B cell (primary cell): ENCODE measurements around the gene FCN2. TPM values are rescaled to one million over a fixed set of nuclear protein-coding genes. Genes with fewer than 3 reads are reported as not detected.

Experiments
- ATAC-seq: fragments of 200-7000 bp; cut with Tn5 transposase; one replicate; pipeline ENCODE4 v1.10.0; 2021; ENCODE audit warnings: low read depth, mild to moderate bottlenecking, moderate number of reproducible peaks, moderate library complexity
- CTCF ChIA-PET: fragments of 350-600 bp; sonication (Branson Sonifier 250); formaldehyde crosslinking; loops from one replicate; lab custom pipeline; 2021; ENCODE audit warnings: antibody characterized with exemption, inconsistent platforms; lab: Charles Lee
- POLR2A ChIA-PET: fragments of 350-600 bp; sonication (Branson Sonifier 250); formaldehyde crosslinking; loops from one replicate; lab custom pipeline; 2021; ENCODE audit warnings: antibody characterized with exemption; lab: Charles Lee
- DNase-seq: peaks from one replicate; pipeline ENCODE4 v3.0.0; 2013
- H2AFZ ChIP-seq: 2 replicates; pipeline ENCODE4 v1.6.1; 2012; ENCODE audit warnings: mild to moderate bottlenecking, low read depth, low read length; ENCODE audit not compliant: insufficient read depth, poor library complexity, severe bottlenecking
- H3K27ac ChIP-seq, 2 donors: 1 replicate in 1 of 2; 2 replicates in 1 of 2; pipeline ENCODE4 v1.5.1; 2012 to 2013; ENCODE audit warnings: low read length in 2 of 2, mild to moderate bottlenecking in 2 of 2, moderate library complexity in 1 of 2
- H3K27me3 ChIP-seq, 4 experiments: fragments of 200-600 bp in 1 of 4; sonication (generic) in 1 of 4; replicated peaks in 1 of 4; 1 replicate in 2 of 4; 2 replicates in 2 of 4; pipeline versions ENCODE4 v1.6.1 to v1.7.0; 2013 to 2016; ENCODE audit warnings: low read length in 3 of 4, mild to moderate bottlenecking in 2 of 4, mixed read lengths in 1 of 4, moderate library complexity in 1 of 4; ENCODE audit not compliant: insufficient read depth in 4 of 4, control insufficient read depth in 3 of 4; ENCODE audit errors: control extremely low read depth in 1 of 4
- H3K36me3 ChIP-seq, 2 experiments: replicated peaks in 1 of 2; 1 replicate in 1 of 2; 2 replicates in 1 of 2; pipeline versions ENCODE4 v1.6.1 to v1.7.1; 2013; ENCODE audit warnings: low read length in 1 of 2; ENCODE audit not compliant: insufficient read depth in 2 of 2, control insufficient read depth in 1 of 2; ENCODE audit errors: control extremely low read depth in 1 of 2, extremely low read depth in 1 of 2
- H3K4me1 ChIP-seq, 2 donors: fragments of 200-600 bp in 1 of 2; sonication (generic) in 1 of 2; 1 replicate in 1 of 2; 2 replicates in 1 of 2; pipeline versions ENCODE4 v1.5.1 to v1.6.1; 2013 to 2017; ENCODE audit warnings: low read length in 2 of 2; ENCODE audit not compliant: control insufficient read depth in 2 of 2, insufficient read depth in 2 of 2
- H3K4me2 ChIP-seq: replicated peaks from 2 replicates; pipeline ENCODE3; 2012; ENCODE audit warnings: mild to moderate bottlenecking, low read depth, low read length; ENCODE audit not compliant: poor library complexity, severe bottlenecking
- H3K4me3 ChIP-seq, 5 experiments: fragments of 200-600 bp in 1 of 5; sonication (generic) in 1 of 5; 1 replicate in 3 of 5; 2 replicates in 2 of 5; pipeline versions ENCODE4 v1.5.1 to v1.7.0; 2011 to 2016; ENCODE audit warnings: low read length in 4 of 5, mild to moderate bottlenecking in 4 of 5, low read depth in 2 of 5, control low read depth in 1 of 5, moderate library complexity in 1 of 5; ENCODE audit not compliant: insufficient read depth in 1 of 5; ENCODE audit errors: control extremely low read depth in 1 of 5, extremely low read depth in 1 of 5
- H3K79me2 ChIP-seq: fragments of 200-600 bp; sonication (generic); one replicate; pipeline ENCODE4 v1.6.0; 2016; ENCODE audit warnings: low read length; ENCODE audit not compliant: control insufficient read depth, insufficient read depth
- H3K9ac ChIP-seq: fragments of 200-600 bp; sonication (generic); 2 replicates; pipeline ENCODE4 v1.6.1; 2017; ENCODE audit warnings: mild to moderate bottlenecking, low read length, moderate library complexity
- H3K9me3 ChIP-seq, 3 donors: one replicate each; pipeline versions ENCODE4 v1.6.1 to v1.7.1; 2013; ENCODE audit warnings: low read length in 2 of 3; ENCODE audit not compliant: control insufficient read depth in 2 of 3, insufficient read depth in 1 of 3; ENCODE audit errors: control extremely low read depth in 1 of 3
- H4K20me1 ChIP-seq: 2 replicates; pipeline ENCODE4 v1.6.0; 2012; ENCODE audit warnings: mild to moderate bottlenecking, low read length; ENCODE audit not compliant: insufficient read depth, control insufficient read depth, poor library complexity, severe bottlenecking
- H3K27ac Mint-ChIP-seq: one replicate; pipeline ENCODE4 v1.8.0; 2021; ENCODE audit warnings: mixed read lengths
- H3K27me3 Mint-ChIP-seq: one replicate; pipeline ENCODE4 v1.8.0; 2021; ENCODE audit warnings: mixed read lengths
- H3K4me1 Mint-ChIP-seq: one replicate; pipeline ENCODE4 v1.8.0; 2021; ENCODE audit warnings: mixed read lengths
- H3K4me3 Mint-ChIP-seq: one replicate; pipeline ENCODE4 v1.8.0; 2021; ENCODE audit warnings: mixed read lengths
- H3K9me3 Mint-ChIP-seq: one replicate; pipeline ENCODE4 v1.8.0; 2022; ENCODE audit warnings: mixed read lengths; ENCODE audit not compliant: insufficient read depth
- EZH2 ChIP-seq: IDR thresholded peaks from 2 replicates; pipeline ENCODE4 v1.6.1; 2012; ENCODE audit warnings: borderline replicate concordance, low read depth, mild to moderate bottlenecking, moderate library complexity, low read length; ENCODE audit not compliant: insufficient read depth, poor library complexity, severe bottlenecking
- WGBS: methylation state at CpG from one replicate; pipeline ENCODE4 v1.1.5; 2013; ENCODE audit warnings: missing lambda C conversion rate; ENCODE audit not compliant: insufficient coverage; 5-methylcytosine and 5-hydroxymethylcytosine counted together
- intact Hi-C: fragments of 100-400 bp; cut with micrococcal nuclease; formaldehyde crosslinking; loops from one replicate; pipeline ENCODE4 v1.10.0; 2022
- polyA plus RNA-seq: library from polyadenylated mRNA; depleted of rRNA; stranded (reverse); fragments of >200 nt; gene quantifications from 2 replicates; pipeline ENCODE4 v1.2.3, GENCODE V29; 2012
- total RNA-seq, 2 donors: library from RNA; stranded (reverse); fragments of 120-200 nt in 1 of 2; gene quantifications; 1 replicate in 1 of 2; 2 replicates in 1 of 2; pipeline versions ENCODE4 v1.2.3 to v1.2.4, GENCODE V29; 2013 to 2022
- TF ChIP-seq, protein P1 (sequence below): fragments of 200-600 bp; IDR thresholded peaks from one replicate; pipeline ENCODE4 v1.8.0; 2022; ENCODE audit warnings: antibody characterized with exemption, mild to moderate bottlenecking

The FCN2 gene
- total and polyA plus RNA-seq, 2 donors (not counting 1 experiment from before 2014, with no cell fraction given), result not detected

DNA sequence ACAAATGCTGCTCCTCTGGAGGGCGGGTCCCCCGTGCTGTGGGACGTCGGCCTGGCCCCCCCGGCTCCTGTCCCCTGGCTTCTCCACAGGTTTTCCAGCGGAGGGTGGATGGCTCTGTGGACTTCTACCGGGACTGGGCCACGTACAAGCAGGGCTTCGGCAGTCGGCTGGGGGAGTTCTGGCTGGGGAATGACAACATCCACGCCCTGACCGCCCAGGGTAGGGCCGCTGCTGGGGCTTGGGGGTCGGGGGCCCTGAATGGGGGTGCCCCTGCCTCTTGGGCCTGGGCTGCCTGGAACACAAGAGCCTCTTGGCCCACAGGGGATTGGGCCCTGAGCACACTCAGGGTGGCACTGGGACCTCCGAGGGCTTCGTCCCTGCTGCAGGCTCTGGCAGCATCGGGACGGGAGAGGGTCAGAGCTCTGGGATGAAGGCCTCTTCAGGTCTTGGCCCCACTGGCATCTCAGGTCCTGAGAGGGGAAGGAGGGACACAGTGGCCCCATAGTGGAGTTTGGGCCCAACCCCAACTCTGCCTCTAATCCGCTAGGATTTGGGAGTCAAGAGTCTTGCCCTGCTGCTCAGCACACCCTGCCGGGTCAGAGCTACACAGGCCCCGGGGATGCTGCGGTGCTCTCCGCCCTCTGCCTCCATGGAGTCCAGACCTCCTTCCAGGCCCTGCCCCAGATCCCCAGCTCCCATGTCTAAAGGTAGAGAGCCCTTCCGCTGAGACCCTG is 5.2 kb downstream of the FCN2 start:
- POLR2A ChIA-PET, result no interaction called here
- TF ChIP-seq, protein P1, sequence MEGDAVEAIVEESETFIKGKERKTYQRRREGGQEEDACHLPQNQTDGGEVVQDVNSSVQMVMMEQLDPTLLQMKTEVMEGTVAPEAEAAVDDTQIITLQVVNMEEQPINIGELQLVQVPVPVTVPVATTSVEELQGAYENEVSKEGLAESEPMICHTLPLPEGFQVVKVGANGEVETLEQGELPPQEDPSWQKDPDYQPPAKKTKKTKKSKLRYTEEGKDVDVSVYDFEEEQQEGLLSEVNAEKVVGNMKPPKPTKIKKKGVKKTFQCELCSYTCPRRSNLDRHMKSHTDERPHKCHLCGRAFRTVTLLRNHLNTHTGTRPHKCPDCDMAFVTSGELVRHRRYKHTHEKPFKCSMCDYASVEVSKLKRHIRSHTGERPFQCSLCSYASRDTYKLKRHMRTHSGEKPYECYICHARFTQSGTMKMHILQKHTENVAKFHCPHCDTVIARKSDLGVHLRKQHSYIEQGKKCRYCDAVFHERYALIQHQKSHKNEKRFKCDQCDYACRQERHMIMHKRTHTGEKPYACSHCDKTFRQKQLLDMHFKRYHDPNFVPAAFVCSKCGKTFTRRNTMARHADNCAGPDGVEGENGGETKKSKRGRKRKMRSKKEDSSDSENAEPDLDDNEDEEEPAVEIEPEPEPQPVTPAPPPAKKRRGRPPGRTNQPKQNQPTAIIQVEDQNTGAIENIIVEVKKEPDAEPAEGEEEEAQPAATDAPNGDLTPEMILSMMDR, result no peak
- no peak for TF ChIP-seq EZH2

DNA sequence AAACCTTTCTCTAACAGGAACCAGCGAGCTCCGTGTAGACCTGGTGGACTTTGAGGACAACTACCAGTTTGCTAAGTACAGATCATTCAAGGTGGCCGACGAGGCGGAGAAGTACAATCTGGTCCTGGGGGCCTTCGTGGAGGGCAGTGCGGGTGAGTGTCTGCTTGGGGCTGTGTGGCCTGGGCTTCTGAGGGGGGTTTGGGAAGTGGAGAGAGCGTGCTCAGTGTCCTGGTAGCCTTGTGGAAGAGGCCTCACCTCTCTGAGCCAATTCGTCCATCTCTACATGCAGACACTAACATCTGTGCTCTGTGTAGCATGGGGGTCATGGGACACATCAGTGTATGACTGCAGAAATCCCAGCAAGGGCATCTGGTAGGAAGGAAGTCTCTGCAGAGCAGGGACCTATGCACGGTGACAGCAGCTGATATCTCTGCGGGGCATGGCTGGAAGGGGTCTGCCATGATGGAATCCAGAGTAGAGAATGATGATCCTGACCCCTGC is 5.9 kb downstream of the FCN2 start:
- ChIA-PET CTCF (interaction anchor here (0.7 kb wide), 1 partner anchor 437 kb away, joined by 4 read pairs; no protein-coding TSS in a partner anchor), POLR2A (no interaction called here)
- H3K9me3 Mint-ChIP-seq, result no peaks in the 10 kb centered on the region
- no peak overlapping the region for H3K27ac Mint-ChIP-seq
- no peaks in the 10 kb centered on the region for H4K20me1 ChIP-seq
- no peaks in the 10 kb centered on the region for H3K36me3 ChIP-seq
- ATAC-seq (no peak), DNase-seq (no peak)
- H3K9me3 ChIP-seq, result no peaks in the 10 kb centered on the region
- no peak overlapping the region for H3K9ac ChIP-seq
- TF ChIP-seq, protein P1, result no peak
- TF ChIP-seq EZH2, result no peak
- WGBS, result 90% methylated on average over 10 of the region's 11 CpGs
- no peak overlapping the region for H3K4me3 Mint-ChIP-seq
- H3K4me1 ChIP-seq, result peaks cover 0 to 4% of the 10 kb centered on the region in 2 donors
- intact Hi-C loops, result no loop called here
- no peak overlapping the region for H3K4me2 ChIP-seq
- no peak overlapping the region for H2AFZ ChIP-seq
- H3K27ac ChIP-seq, result no peak overlapping the region
- peaks cover 2% of the 10 kb centered on the region for H3K4me1 Mint-ChIP-seq
- H3K27me3 ChIP-seq, result peaks cover 0 to 22% (median 5%) of the 10 kb centered on the region in 4 experiments
- H3K27me3 Mint-ChIP-seq, result peaks cover 14% of the 10 kb centered on the region
- H3K4me3 ChIP-seq, result no peak overlapping the region
- no peaks in the 10 kb centered on the region for H3K79me2 ChIP-seq

More for the DNA sequence above, 5.2 kb downstream of the FCN2 start:
- Histone ChIP-seq H3K9ac (no peak overlapping the region), H4K20me1 (no peaks in the 10 kb centered on the region), H2AFZ (no peak overlapping the region), H3K4me2 (no peak overlapping the region), H3K4me1 (peaks cover 0 to 4% of the 10 kb centered on the region in 2 donors), H3K79me2 (no peaks in the 10 kb centered on the region), H3K27me3 (peaks cover 0 to 22% (median 5%) of the 10 kb centered on the region in 4 experiments), H3K27ac (no peak overlapping the region), H3K4me3 (no peak overlapping the region), H3K36me3 (no peaks in the 10 kb centered on the region), H3K9me3 (no peaks in the 10 kb centered on the region)
- 96% methylated on average over 24 of the region's 24 CpGs for WGBS
- CTCF ChIA-PET, result interaction anchor here (0.7 kb wide), 1 partner anchor 436 kb away, joined by 4 read pairs; no protein-coding TSS in a partner anchor
- intact Hi-C loops, result no loop called here
- Mint-ChIP-seq H3K9me3 (no peaks in the 10 kb centered on the region), H3K4me1 (peaks cover 2% of the 10 kb centered on the region), H3K27me3 (peaks cover 13% of the 10 kb centered on the region), H3K27ac (no peak overlapping the region), H3K4me3 (no peak overlapping the region)
- no peak for DNase-seq
- ATAC-seq, result no peak
